Heart right ventricle (tissue), 16 donors: ENCODE measurements around the gene FTHL17. TPM values are rescaled to one million over a fixed set of nuclear protein-coding genes. Genes with fewer than 3 reads are reported as not detected.

Source experiments
- ATAC-seq, 8 donors: fragments of 200-7000 bp; cut with Tn5 transposase; one replicate each; pipeline ENCODE4 v1.9.1; 2020; ENCODE audit warnings: mild to moderate bottlenecking in 8 of 8, moderate library complexity in 8 of 8, moderate number of reproducible peaks in 1 of 8
- DNase-seq, 2 donors: peaks; one replicate each; pipeline ENCODE4 v3.0.0-alpha.2; 2020
- H3K27ac ChIP-seq, 10 donors: fragments of 200-600 bp; sonication (generic) in 2 of 10; one replicate each; pipeline versions ENCODE4 v1.5.0 to v1.8.0; 2020 to 2022; ENCODE audit warnings: mild to moderate bottlenecking in 3 of 10
- H3K27me3 ChIP-seq, 7 donors: fragments of 200-600 bp; one replicate each; pipeline ENCODE4 v1.8.0; 2021 to 2022; ENCODE audit warnings: mild to moderate bottlenecking in 2 of 7
- H3K36me3 ChIP-seq, 9 donors: fragments of 200-600 bp; sonication (generic) in 1 of 9; one replicate each; pipeline versions ENCODE4 v1.5.0 to v1.8.0; 2020 to 2022; ENCODE audit warnings: mild to moderate bottlenecking in 2 of 9
- H3K4me1 ChIP-seq, 9 donors: fragments of 200-600 bp; sonication (generic) in 1 of 9; one replicate each; pipeline versions ENCODE4 v1.5.0 to v1.8.0; 2020 to 2022; ENCODE audit warnings: mild to moderate bottlenecking in 4 of 9
- H3K4me3 ChIP-seq, 10 donors: fragments of 200-600 bp; sonication (generic) in 2 of 10; one replicate each; pipeline versions ENCODE4 v1.5.0 to v1.8.0; 2020 to 2022; ENCODE audit warnings: mild to moderate bottlenecking in 7 of 10, moderate library complexity in 2 of 10
- H3K9me3 ChIP-seq, 11 donors: fragments of 200-600 bp in 10 of 11; sonication (generic) in 2 of 11; one replicate each; pipeline versions ENCODE4 v1.5.0 to v1.8.0; 2013 to 2022; ENCODE audit warnings: mild to moderate bottlenecking in 2 of 11, control low read depth in 1 of 11, moderate library complexity in 1 of 11
- WGBS, 2 donors: extraction: QIAGEN DNeasy Blood & Tissue Kit; methylation state at CpG; one replicate each; pipeline ENCODE4 v1.1.7; 2013; ENCODE audit warnings: inconsistent platforms in 1 of 2; 5-methylcytosine and 5-hydroxymethylcytosine counted together
- intact Hi-C, 10 donors: fragments of 100-400 bp; cut with DNase I; formaldehyde crosslinking; loops; one replicate each; pipeline versions ENCODE4 v1.11.1 to v1.14.2; 2022
- polyA plus RNA-seq, 2 donors: library from polyadenylated mRNA; stranded (reverse); fragments of 200-250 nt; gene quantifications; one replicate each; pipeline ENCODE4 v1.2.3, GENCODE V29; 2013
- total RNA-seq, 10 donors: library from RNA; stranded (reverse); fragmentation: NEBNext Ultra II Directional in 3 of 10; extraction: Animal tissue kit (Norgen Biotek cat#: 25700) in 3 of 10; gene quantifications; one replicate each; pipeline versions ENCODE4 v1.2.1 to v1.2.4, GENCODE V29; 2021 to 2023
- TF ChIP-seq, protein P1 (sequence below), 9 donors: fragments of 200-600 bp; sonication (generic) in 2 of 9; IDR thresholded peaks; one replicate each; pipeline versions ENCODE4 v1.5.0 to v1.8.0; 2021 to 2022; ENCODE audit warnings: antibody characterized with exemption in 9 of 9, mild to moderate bottlenecking in 5 of 9, moderate library complexity in 1 of 9
- donor health status: Arrhythmogenic right ventricular cardiomyopathy.
- donor health status: ischemic (EF 13 %, LVEDD 7.1; RV severe dilation, severe dysfunction).
- donor health status: healthy with polysubstance abuse.
- donor health status: DM: no; HTN: yes; CAD: no.
- donor health status: DM: no; HTN: no; CAD: no.
- donor health status: ischemic (EF 25% LVEDD 6.9; RV normal size, moderate dysfunction).
- donor health status: ischemic (EF 25% LVEDD 5.7; RV mildly dilated, moderate dysfunction).
- donor health status: healthy.
- donor health status: DM: yes; HTN: yes; CAD: no.
- donor health status: Ischemic cardiomyopathy.
- donor health status: ischemic (EF 35%, LVEDD 5.7; RV mildly dilated, moderate dysfunction).
- donor health status: nonischemic (EF 11% LVEDD 7.7; RV severe dilation, severe dysfunction).
- donor health status: DM: yes; HTN: yes; CAD: no.
- donor health status: PGD.
- donor health status: ischemic (EF 29% LVEDD 5.4; RV normal size, mild dysfunction).
- donor health status: nonischemic (EF 23%, LVEDD 6.1; RV moderate dilation, normal function).

FTHL17 gene
- total and polyA plus RNA-seq, 12 donors: not detected

DNA sequence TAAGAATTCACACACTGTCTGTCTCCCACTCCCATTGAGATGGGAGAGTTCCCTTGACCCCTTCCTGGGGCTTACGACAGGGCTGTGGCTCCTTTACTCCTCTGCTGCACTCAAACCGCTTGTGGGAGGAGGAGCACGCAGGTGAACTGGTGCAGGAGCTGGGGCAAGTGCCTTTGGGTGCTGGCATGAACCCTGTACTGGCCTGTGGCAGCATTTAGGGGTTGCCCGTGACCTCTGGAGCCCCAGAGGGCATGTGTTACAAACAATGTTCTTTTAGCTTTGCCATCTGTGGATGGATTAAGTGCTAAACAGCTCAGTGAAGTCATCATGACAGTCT is 21.8 kb upstream of the FTHL17 start:
- ATAC-seq: no peak
- DNase-seq: no peak
- H3K27me3 ChIP-seq: no peaks in the 10 kb centered on the region
- TF ChIP-seq, protein P1, sequence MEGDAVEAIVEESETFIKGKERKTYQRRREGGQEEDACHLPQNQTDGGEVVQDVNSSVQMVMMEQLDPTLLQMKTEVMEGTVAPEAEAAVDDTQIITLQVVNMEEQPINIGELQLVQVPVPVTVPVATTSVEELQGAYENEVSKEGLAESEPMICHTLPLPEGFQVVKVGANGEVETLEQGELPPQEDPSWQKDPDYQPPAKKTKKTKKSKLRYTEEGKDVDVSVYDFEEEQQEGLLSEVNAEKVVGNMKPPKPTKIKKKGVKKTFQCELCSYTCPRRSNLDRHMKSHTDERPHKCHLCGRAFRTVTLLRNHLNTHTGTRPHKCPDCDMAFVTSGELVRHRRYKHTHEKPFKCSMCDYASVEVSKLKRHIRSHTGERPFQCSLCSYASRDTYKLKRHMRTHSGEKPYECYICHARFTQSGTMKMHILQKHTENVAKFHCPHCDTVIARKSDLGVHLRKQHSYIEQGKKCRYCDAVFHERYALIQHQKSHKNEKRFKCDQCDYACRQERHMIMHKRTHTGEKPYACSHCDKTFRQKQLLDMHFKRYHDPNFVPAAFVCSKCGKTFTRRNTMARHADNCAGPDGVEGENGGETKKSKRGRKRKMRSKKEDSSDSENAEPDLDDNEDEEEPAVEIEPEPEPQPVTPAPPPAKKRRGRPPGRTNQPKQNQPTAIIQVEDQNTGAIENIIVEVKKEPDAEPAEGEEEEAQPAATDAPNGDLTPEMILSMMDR (IDR thresholded peaks at IDR 0.05): no peak
- H3K36me3 ChIP-seq: no peaks in the 10 kb centered on the region
- no peaks in the 10 kb centered on the region for H3K9me3 ChIP-seq
- peaks cover 0 to 2% (median 0%) of the 10 kb centered on the region in 9 donors for H3K4me1 ChIP-seq
- no peak overlapping the region for H3K27ac ChIP-seq
- WGBS, 2 donors: 96 to 98% methylated on average over 4 of the region's 4 CpGs
- intact Hi-C loops: no loop called here
- no peak overlapping the region for H3K4me3 ChIP-seq

DNA sequence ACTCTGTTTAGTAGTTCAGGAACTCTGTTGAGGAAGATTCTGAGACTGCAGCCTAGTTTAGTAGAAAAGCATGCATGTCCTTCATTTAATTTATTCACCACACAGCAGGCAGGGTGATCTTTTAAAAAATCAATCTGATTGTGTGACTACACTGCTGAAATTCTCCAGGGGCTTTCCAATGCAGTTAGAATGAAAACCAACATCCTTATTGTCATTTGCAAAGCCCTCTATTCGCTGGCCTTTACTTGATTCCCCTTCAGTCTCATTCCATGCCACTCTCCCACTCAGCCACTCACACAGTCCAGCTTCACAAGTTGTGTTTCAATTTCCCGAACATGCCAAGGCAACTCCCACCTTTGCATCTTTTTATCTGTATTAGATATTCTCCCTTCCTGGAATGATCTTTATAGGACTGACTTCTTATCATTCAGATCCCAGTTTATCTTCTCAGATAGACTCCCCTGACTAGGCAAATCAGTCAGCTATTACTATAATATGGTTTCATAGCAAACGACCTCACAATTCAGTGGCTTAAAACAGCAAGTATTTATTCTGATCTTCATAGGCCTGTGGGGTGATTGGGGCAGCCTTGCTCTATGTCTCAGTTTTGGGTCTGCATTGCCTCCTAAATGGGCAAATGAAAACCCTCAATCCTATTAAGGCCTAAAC is 21.3 kb upstream of the FTHL17 start:
- no peaks in the 10 kb centered on the region for H3K36me3 ChIP-seq
- WGBS, 2 donors: 69 to 76% methylated on average over 3 of the region's 3 CpGs
- no peaks in the 10 kb centered on the region for H3K27me3 ChIP-seq
- no peaks in the 10 kb centered on the region for H3K9me3 ChIP-seq
- no peak overlapping the region for H3K4me3 ChIP-seq
- H3K4me1 ChIP-seq: no peaks in the 10 kb centered on the region
- ATAC-seq (no peak), DNase-seq (no peak)
- intact Hi-C loops: no loop called here
- no peak overlapping the region for H3K27ac ChIP-seq
- TF ChIP-seq, protein P1 (IDR thresholded peaks at IDR 0.05): no peak

DNA sequence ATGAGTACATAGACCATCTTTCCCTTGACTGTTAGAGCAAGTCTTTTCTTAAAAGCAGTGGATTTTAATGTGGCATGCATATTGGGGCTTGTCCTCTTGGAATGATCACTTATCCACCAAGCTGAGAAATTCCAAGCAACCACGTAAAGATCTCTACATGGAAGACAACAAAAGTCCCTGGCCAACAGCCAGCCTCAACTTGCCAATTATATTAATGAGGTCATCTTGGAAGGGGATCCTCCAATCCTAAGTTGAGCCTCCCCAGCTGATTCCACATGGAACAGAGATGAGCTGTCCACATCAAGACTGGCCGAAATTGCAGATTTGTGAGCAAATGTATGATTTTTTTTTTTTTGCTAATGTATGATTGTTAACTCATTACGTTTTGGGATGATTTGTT is 20.6 kb upstream of the FTHL17 start:
- H3K27ac ChIP-seq: no peak overlapping the region
- H3K4me1 ChIP-seq: no peaks in the 10 kb centered on the region
- TF ChIP-seq, protein P1 (IDR thresholded peaks at IDR 0.05): no peak
- H3K4me3 ChIP-seq: no peak overlapping the region
- WGBS, 2 donors: 43 to 53% methylated on average over 3 of the region's 3 CpGs
- H3K27me3 ChIP-seq: no peaks in the 10 kb centered on the region
- H3K36me3 ChIP-seq: no peaks in the 10 kb centered on the region
- DNase-seq (no peak), ATAC-seq (no peak)
- no peaks in the 10 kb centered on the region for H3K9me3 ChIP-seq
- intact Hi-C loops: no loop called here

DNA sequence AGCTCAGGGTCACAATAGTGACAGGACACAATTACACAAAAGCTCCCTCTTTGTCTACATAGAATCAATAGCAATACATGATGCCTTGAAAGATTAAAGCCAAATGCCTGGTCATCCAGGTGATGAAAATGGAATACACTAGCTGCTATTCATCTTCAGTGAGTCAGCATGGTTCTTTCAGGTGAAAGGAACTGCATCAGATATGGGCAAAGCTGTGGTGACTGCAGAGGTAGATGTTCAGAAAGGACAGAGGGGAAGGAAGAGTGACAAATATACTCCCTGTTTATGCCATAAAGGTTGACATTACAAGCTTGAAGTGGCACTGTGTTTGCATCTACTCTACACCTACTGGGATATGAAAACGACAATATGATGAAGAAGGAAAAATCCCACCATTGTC is 20.0 kb upstream of the FTHL17 start:
- WGBS, 2 donors: 73 to 79% methylated on average over 1 of the region's 1 CpG
- no peaks in the 10 kb centered on the region for H3K36me3 ChIP-seq
- DNase-seq (no peak), ATAC-seq (no peak)
- no peaks in the 10 kb centered on the region for H3K4me1 ChIP-seq
- H3K9me3 ChIP-seq: no peaks in the 10 kb centered on the region
- TF ChIP-seq, protein P1 (IDR thresholded peaks at IDR 0.05): no peak
- intact Hi-C loops: no loop called here
- no peak overlapping the region for H3K4me3 ChIP-seq
- H3K27me3 ChIP-seq: no peaks in the 10 kb centered on the region
- no peak overlapping the region for H3K27ac ChIP-seq
